HEK293T (cell line): Measurements from ENCODE around the gene LAGE3.

Source experiments
- CTCF ChIA-PET: fragments of 350-600 bp; formaldehyde crosslinking; extraction: SDS; loops from one replicate; lab custom pipeline; 2021; ENCODE audit warnings: antibody characterized with exemption, inconsistent platforms; lab: Yijun Ruan, JAX
- POLR2A ChIA-PET: fragments of 350-600 bp; formaldehyde crosslinking; extraction: SDS; loops from one replicate; lab custom pipeline; 2020; ENCODE audit warnings: antibody characterized with exemption, inconsistent platforms; lab: Yijun Ruan, JAX
- DNase-seq: peaks from one replicate; pipeline ENCODE4 v3.0.0; 2012; ENCODE audit warnings: mixed read lengths; ENCODE audit errors: extremely low spot score
- ARNT ChIP-seq: fragments of 450-650 bp; IDR thresholded peaks from 2 replicates; pipeline ENCODE4 v1.6.1; 2017; ENCODE audit warnings: mild to moderate bottlenecking
- BHLHE40 ChIP-seq: fragments of 450-650 bp; IDR thresholded peaks from 2 replicates; pipeline ENCODE4 v1.6.1; 2016; ENCODE audit warnings: mild to moderate bottlenecking, moderate library complexity, borderline replicate concordance
- CTBP1 ChIP-seq: fragments of 450-650 bp; IDR thresholded peaks from 2 replicates; pipeline ENCODE4 v1.6.1; 2016; ENCODE audit warnings: borderline replicate concordance
- ELF4 ChIP-seq: fragments of 450-650 bp; IDR thresholded peaks from 2 replicates; pipeline ENCODE4 v1.6.1; 2017; ENCODE audit warnings: antibody characterized with exemption
- FOXA1 ChIP-seq: fragments of 450-650 bp; IDR thresholded peaks from 2 replicates; pipeline ENCODE4 v1.6.1; 2016; ENCODE audit warnings: mild to moderate bottlenecking
- FOXK2 ChIP-seq: fragments of 450-650 bp; IDR thresholded peaks from 2 replicates; pipeline ENCODE4 v1.6.1; 2016; ENCODE audit warnings: mild to moderate bottlenecking
- FOXM1 ChIP-seq: fragments of 450-650 bp; IDR thresholded peaks from 2 replicates; pipeline ENCODE4 v1.6.1; 2017; ENCODE audit warnings: mild to moderate bottlenecking, borderline replicate concordance
- HDGF ChIP-seq: fragments of 450-650 bp; IDR thresholded peaks from 2 replicates; pipeline ENCODE4 v1.6.1; 2017; ENCODE audit warnings: antibody characterized with exemption, borderline replicate concordance
- L3MBTL2 ChIP-seq: fragments of 450-650 bp; conservative IDR thresholded peaks from 2 replicates; pipeline ENCODE4 v1.6.1; 2016; ENCODE audit warnings: mild to moderate bottlenecking
- LEF1 ChIP-seq: fragments of 450-650 bp; IDR thresholded peaks from 2 replicates; pipeline ENCODE4 v1.6.1; 2017; ENCODE audit warnings: mild to moderate bottlenecking, borderline replicate concordance
- NFRKB ChIP-seq: fragments of 450-650 bp; IDR thresholded peaks from 2 replicates; pipeline ENCODE4 v1.6.1; 2016; ENCODE audit warnings: mild to moderate bottlenecking, moderate library complexity
- SP1 ChIP-seq: fragments of 450-650 bp; IDR thresholded peaks from 2 replicates; pipeline ENCODE4 v1.6.1; 2017
- SUZ12 ChIP-seq: fragments of 450-650 bp; IDR thresholded peaks from 2 replicates; pipeline ENCODE4 v1.6.1; 2016; ENCODE audit warnings: mild to moderate bottlenecking
- TARDBP ChIP-seq: fragments of 450-650 bp; IDR thresholded peaks from 2 replicates; pipeline ENCODE4 v1.6.1; 2016
- ZNF384 ChIP-seq: fragments of 450-650 bp; IDR thresholded peaks from 2 replicates; pipeline ENCODE4 v1.6.1; 2016
- TF ChIP-seq, protein P1 (sequence below): fragments of 450-650 bp; IDR thresholded peaks from 2 replicates; pipeline ENCODE4 v1.6.1; 2016

Gene LAGE3

DNA sequence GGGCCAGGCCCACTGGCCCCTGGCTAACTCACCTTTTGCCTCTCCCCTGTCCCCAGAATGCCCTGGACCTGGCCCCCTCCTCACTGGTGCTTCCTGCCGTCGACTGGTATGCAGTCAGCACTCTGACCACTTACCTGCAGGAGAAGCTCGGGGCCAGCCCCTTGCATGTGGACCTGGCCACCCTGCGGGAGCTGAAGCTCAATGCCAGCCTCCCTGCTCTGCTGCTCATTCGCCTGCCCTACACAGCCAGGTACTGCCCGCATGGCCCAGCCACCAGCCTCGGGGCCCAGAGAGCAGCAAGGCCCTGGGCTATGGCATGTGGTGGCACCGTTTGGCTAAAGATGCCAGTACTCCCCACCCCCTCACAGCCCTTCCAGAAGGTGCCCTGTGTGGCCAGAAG lies 46.9 kb downstream of the LAGE3 start:
- DNase-seq = no peak
- ChIA-PET CTCF (interaction anchor here (0.7 kb wide), 1 partner anchor 34 kb away, joined by 4 read pairs; the partner anchor contains the start of gene RPL10), POLR2A (interaction anchor here (0.8 kb wide), 1 partner anchor 14 kb away, joined by 3 read pairs; no protein-coding TSS in a partner anchor)
- no peak for TF ChIP-seq L3MBTL2
- TF ChIP-seq ZNF384 = no peak
- no peak for TF ChIP-seq ELF4
- TF ChIP-seq TARDBP = no peak
- TF ChIP-seq SP1 = no peak
- TF ChIP-seq HDGF = no peak
- no peak for TF ChIP-seq FOXA1
- no peak for TF ChIP-seq SUZ12
- TF ChIP-seq NFRKB = no peak
- no peak for TF ChIP-seq FOXM1
- TF ChIP-seq ARNT = no peak

DNA sequence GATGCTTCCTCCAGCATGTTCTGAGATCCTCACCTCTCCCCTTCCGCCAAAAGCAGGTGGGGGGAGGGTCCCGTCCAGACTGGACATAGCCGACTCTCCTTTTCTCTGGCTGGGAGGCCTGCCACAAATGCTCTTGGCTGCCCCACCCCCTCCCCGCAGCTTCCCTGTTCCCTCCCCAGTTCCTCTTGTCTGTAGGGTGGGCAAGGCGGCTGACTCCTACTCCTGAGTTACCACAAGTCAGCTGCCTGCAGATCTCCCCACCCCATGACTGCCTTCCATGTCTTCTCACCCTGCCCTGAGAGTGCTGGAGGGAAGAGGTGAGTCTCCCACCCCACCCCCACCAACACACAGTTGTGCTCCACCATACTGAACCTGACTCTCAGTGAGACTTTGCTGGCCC lies 47.7 kb downstream of the LAGE3 start:
- DNase-seq = no peak
- POLR2A ChIA-PET = interaction anchor here (1.1 to 1.4 kb wide), 3 partner anchors 10 to 21 kb away, joined by 3 to 5 read pairs (median 4); no protein-coding TSS in a partner anchor

DNA sequence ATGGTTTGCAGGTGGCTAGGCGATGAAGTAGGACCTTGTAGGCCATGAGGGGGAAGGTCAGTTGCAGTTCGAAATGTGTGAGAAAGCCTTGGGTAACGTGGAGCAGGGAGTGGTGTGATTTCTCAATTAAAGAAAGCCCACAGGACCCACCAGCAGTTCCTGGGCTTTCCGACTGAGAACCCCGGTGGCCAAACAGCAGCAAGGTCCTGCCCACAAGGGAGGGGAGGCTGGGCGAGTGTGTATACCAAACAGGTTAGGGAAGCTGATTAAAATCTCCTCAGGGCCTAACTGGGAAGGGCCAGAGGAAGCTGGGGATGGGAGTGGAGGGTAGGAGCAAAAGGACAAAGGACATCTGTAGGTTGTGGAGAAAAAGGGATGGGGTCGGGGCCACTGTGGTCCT lies 48.2 kb downstream of the LAGE3 start:
- CTCF ChIA-PET = no interaction called here
- DNase-seq = no peak
- TF ChIP-seq ELF4 (no peak), BHLHE40 (no peak), SP1 (no peak), FOXK2 (no peak), CTBP1 (no peak), ZNF384 (no peak), TARDBP (no peak), ARNT (no peak), L3MBTL2 (no peak), FOXM1 (no peak), FOXA1 (no peak), NFRKB (no peak), SUZ12 (no peak), HDGF (no peak), LEF1 (no peak)
- TF ChIP-seq, protein P1, sequence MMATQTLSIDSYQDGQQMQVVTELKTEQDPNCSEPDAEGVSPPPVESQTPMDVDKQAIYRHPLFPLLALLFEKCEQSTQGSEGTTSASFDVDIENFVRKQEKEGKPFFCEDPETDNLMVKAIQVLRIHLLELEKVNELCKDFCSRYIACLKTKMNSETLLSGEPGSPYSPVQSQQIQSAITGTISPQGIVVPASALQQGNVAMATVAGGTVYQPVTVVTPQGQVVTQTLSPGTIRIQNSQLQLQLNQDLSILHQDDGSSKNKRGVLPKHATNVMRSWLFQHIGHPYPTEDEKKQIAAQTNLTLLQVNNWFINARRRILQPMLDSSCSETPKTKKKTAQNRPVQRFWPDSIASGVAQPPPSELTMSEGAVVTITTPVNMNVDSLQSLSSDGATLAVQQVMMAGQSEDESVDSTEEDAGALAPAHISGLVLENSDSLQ = no peak
- POLR2A ChIA-PET = interaction anchor here (0.7 to 1.4 kb wide), 4 partner anchors 9 to 20 kb away, joined by 3 to 5 read pairs (median 4); no protein-coding TSS in a partner anchor

More for the DNA sequence above, 47.7 kb downstream of the LAGE3 start:
- CTCF ChIA-PET = no interaction called here
- TF ChIP-seq CTBP1 = no peak
- TF ChIP-seq ELF4 = no peak
- no peak for TF ChIP-seq LEF1
- no peak for TF ChIP-seq FOXA1
- TF ChIP-seq, protein P1 = no peak
- TF ChIP-seq ARNT = no peak
- TF ChIP-seq TARDBP = no peak
- TF ChIP-seq SP1 = no peak
- TF ChIP-seq BHLHE40 = no peak
- no peak for TF ChIP-seq FOXM1
- TF ChIP-seq ZNF384 = no peak
- no peak for TF ChIP-seq FOXK2
- TF ChIP-seq NFRKB = no peak
- no peak for TF ChIP-seq SUZ12

DNA sequence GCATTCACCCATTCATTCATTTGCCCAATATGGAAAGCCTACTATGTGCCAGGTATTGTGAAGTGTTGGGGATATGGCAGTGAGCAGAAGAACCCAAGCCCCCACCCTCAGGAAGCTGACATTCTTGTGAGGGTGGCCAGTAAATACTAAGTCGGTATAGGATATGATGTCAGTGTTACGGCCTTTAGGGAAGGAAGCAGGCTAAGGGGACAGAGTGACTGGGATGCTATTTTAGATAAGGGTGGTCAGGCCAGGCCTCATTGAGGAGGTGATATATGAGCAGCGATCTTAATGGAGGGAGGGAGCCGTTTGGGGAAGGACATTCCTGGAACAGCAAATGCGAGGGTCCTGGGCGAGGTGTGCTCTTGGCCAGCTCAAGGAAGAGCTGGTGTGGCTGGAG lies 48.6 kb downstream of the LAGE3 start:
- TF ChIP-seq NFRKB = no peak
- no peak for TF ChIP-seq SUZ12
- no peak for TF ChIP-seq SP1
- no peak for TF ChIP-seq FOXM1
- no peak for TF ChIP-seq ZNF384
- no peak for TF ChIP-seq ELF4
- no peak for TF ChIP-seq ARNT
- TF ChIP-seq HDGF = no peak
- no peak for TF ChIP-seq TARDBP
- no peak for TF ChIP-seq LEF1
- TF ChIP-seq CTBP1 = no peak
- no peak for TF ChIP-seq L3MBTL2
- TF ChIP-seq FOXK2 = no peak
- no peak for TF ChIP-seq BHLHE40
- no peak for TF ChIP-seq FOXA1
- TF ChIP-seq, protein P1 = no peak
- no peak for DNase-seq
- CTCF ChIA-PET = no interaction called here
- POLR2A ChIA-PET = interaction anchor here (0.6 to 1.4 kb wide), 5 partner anchors 9 to 28 kb away, joined by 3 to 5 read pairs (median 4); no protein-coding TSS in a partner anchor

DNA sequence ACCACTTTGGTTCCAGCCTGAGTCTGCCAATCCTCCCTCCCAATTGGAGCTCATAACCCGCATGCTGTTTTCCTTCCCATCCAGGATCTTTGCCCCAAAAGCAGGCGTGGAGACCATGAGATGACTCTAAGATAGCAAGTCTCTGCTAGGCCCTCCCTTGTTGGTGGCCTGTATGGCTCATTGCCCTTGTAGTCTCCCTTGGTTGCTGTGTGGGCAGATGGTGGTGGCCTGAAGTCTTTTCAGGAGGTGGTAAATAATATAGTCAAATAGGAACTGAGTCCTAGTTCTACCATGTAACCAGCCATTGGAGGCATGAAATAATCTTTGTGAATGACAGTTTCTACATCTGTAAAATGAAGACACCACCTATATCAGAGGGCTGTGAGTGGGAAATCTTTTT lies 49.4 kb downstream of the LAGE3 start:
- CTCF ChIA-PET = interaction anchor here (1.0 to 1.5 kb wide), 2 partner anchors 30 to 97 kb away, joined by 3 to 4 read pairs; no protein-coding TSS in a partner anchor
- POLR2A ChIA-PET = interaction anchor here (0.5 to 2.4 kb wide), 4 partner anchors 18 to 61 kb away, joined by 4 to 14 read pairs (median 9); partner anchors contain the start of genes RPL10, SLC10A3 and TAFAZZIN
- TF ChIP-seq FOXK2 = no peak
- no peak for TF ChIP-seq L3MBTL2
- no peak for TF ChIP-seq CTBP1
- no peak for TF ChIP-seq TARDBP
- no peak for TF ChIP-seq HDGF
- TF ChIP-seq, protein P1 = no peak
- TF ChIP-seq ARNT = no peak

More for the DNA sequence above, 49.4 kb downstream of the LAGE3 start:
- DNase-seq = no peak
